Measurements from ENCODE around the gene LPAR5. TPM values are rescaled to one million over a fixed set of nuclear protein-coding genes. Genes with fewer than 3 reads are reported as not detected.

The LPAR5 gene
- total RNA-seq, 4 donors from 2014 or later, result 11.0 to 16.4 (median 12.4) TPM

- TF ChIP-seq POLR2A (IDR thresholded peaks at IDR 0.05), result no peak
- TF ChIP-seq CTCF (IDR thresholded peaks at IDR 0.05), result no peak
- WGBS, 2 donors, result 63 to 64% methylated on average over 7 of the region's 7 CpGs
- no peak for DNase-seq (ENCODE audit: low spot score in 2 of 2)
- no peak overlapping the region for H3K4me3 ChIP-seq (ENCODE audit: low read depth, poor library complexity, severe bottlenecking)
- intact Hi-C loops (cut with DNase I; ENCODE audit: low total_unique reads), result no loop called here
These were observed 65.4 kb downstream of the LPAR5 start for GRCh38 chr12:6570264-6570887.

- no peak for DNase-seq (ENCODE audit: low spot score in 2 of 2)
- TF ChIP-seq CTCF (IDR thresholded peaks at IDR 0.05), result no peak
- no peak for TF ChIP-seq POLR2A (IDR thresholded peaks at IDR 0.05)
- intact Hi-C loops (cut with DNase I; ENCODE audit: low total_unique reads), result no loop called here
- 75 to 77% methylated on average over 7 of the region's 7 CpGs for WGBS, 2 donors
- no peak overlapping the region for H3K4me3 ChIP-seq (ENCODE audit: low read depth, poor library complexity, severe bottlenecking)
These were observed 66.0 kb downstream of the LPAR5 start for GRCh38 chr12:6569786-6570185.

- DNase-seq (ENCODE audit: low spot score in 2 of 2), result no peak
- 81 to 86% methylated on average over 12 of the region's 12 CpGs for WGBS, 2 donors
- no peak overlapping the region for H3K4me3 ChIP-seq (ENCODE audit: low read depth, poor library complexity, severe bottlenecking)
- intact Hi-C loops (cut with DNase I; ENCODE audit: low total_unique reads), result no loop called here
- TF ChIP-seq POLR2A (IDR thresholded peaks at IDR 0.05) (no peak), CTCF (IDR thresholded peaks at IDR 0.05) (no peak)
These were observed 66.4 kb downstream of the LPAR5 start for GRCh38 chr12:6569312-6569711.

Other genes with a start within 250 kb of the LPAR5 start
- gene CD27, start 191.0 kb downstream of the LPAR5 start, total RNA-seq, result under 1 TPM in 2 of 4 donors, not detected in 2; 0.16 to 0.89 TPM
- gene TAPBPL, start 183.9 kb downstream of the LPAR5 start, total RNA-seq, result 10 to 100 TPM; 11.4 to 23.8 (median 17.6) TPM
- gene VAMP1, start 165.3 kb downstream of the LPAR5 start, total RNA-seq, result 1 to 10 TPM; 2.1 to 6.6 (median 4.4) TPM
- gene MRPL51, start 142.7 kb downstream of the LPAR5 start, total RNA-seq, result 10 to 100 TPM; 38.6 to 62.1 (median 58.7) TPM
- gene NCAPD2, start 141.9 kb downstream of the LPAR5 start, total RNA-seq, result 10 to 100 TPM; 18.5 to 25.9 (median 22.5) TPM
- 1,000 to 10,000 TPM; 1,190 to 2,139 (median 1,514) TPM for gene GAPDH, start 101.4 kb downstream of the LPAR5 start, total RNA-seq
- 1 to 10 TPM; 3.3 to 6.8 (median 4.6) TPM for gene IFFO1, start 79.9 kb downstream of the LPAR5 start, total RNA-seq
- gene NOP2, start 67.7 kb downstream of the LPAR5 start, total RNA-seq, result 10 to 100 TPM; 16.2 to 24.0 (median 23.4) TPM
- gene CHD4, start 28.6 kb downstream of the LPAR5 start, total RNA-seq, result 100 to 1,000 TPM; 167 to 235 (median 205) TPM
- gene ACRBP, start 11.5 kb upstream of the LPAR5 start, total RNA-seq, result 1 to 10 TPM in 2 of 4 donors, under 1 TPM in 2; 0.42 to 8.6 (median 0.76) TPM
- gene ING4, start 27.2 kb upstream of the LPAR5 start, total RNA-seq, result 10 to 100 TPM; 40.8 to 63.6 (median 56.0) TPM
- 10 to 100 TPM; 22.7 to 79.9 (median 33.7) TPM for gene ZNF384, start 53.4 kb upstream of the LPAR5 start, total RNA-seq
- not detected for gene PIANP, start 64.9 kb upstream of the LPAR5 start, total RNA-seq
- 10 to 100 TPM; 46.3 to 64.6 (median 56.6) TPM for gene COPS7A, start 88.1 kb upstream of the LPAR5 start, total RNA-seq
- 100 to 1,000 TPM; 140 to 196 (median 175) TPM for gene MLF2, start 117.2 kb upstream of the LPAR5 start, total RNA-seq
- gene PTMS, start 130.4 kb upstream of the LPAR5 start, total RNA-seq, result 100 to 1,000 TPM in 2 of 4 donors, 10 to 100 TPM in 2; 91.6 to 131 (median 114) TPM
- gene LAG3, start 136.6 kb upstream of the LPAR5 start, total RNA-seq, result 1 to 10 TPM in 1 of 4 donors, under 1 TPM in 1, not detected in 2; 0.52 to 1.1 TPM
- gene CD4, start 153.6 kb upstream of the LPAR5 start, total RNA-seq, result 1 to 10 TPM; 2.9 to 7.0 (median 3.6) TPM
- gene GPR162, start 185.9 kb upstream of the LPAR5 start, total RNA-seq, result 1 to 10 TPM in 2 of 4 donors, under 1 TPM in 1, not detected in 1; 0.65 to 1.4 (median 1.3) TPM
- 10 to 100 TPM in 2 of 4 donors, 1 to 10 TPM in 2; 8.8 to 18.2 (median 11.8) TPM for gene P3H3, start 192.4 kb upstream of the LPAR5 start, total RNA-seq
- 1 to 10 TPM in 1 of 4 donors, under 1 TPM in 2, not detected in 1; 0.17 to 1.2 (median 0.52) TPM for gene GNB3, start 205.0 kb upstream of the LPAR5 start, total RNA-seq
- 1 to 10 TPM; 2.0 to 7.1 (median 2.9) TPM for gene CDCA3, start 215.3 kb upstream of the LPAR5 start, total RNA-seq
- gene USP5, start 216.2 kb upstream of the LPAR5 start, total RNA-seq, result 10 to 100 TPM; 61.9 to 79.3 (median 72.5) TPM
- gene TPI1, start 231.6 kb upstream of the LPAR5 start, total RNA-seq, result 100 to 1,000 TPM; 265 to 558 (median 432) TPM
- 10 to 100 TPM in 3 of 4 donors, 1 to 10 TPM in 1; 6.8 to 14.7 (median 11.5) TPM for gene SPSB2, start 237.3 kb upstream of the LPAR5 start, total RNA-seq

Data from lower leg skin (tissue), 4 donors.